Measurements from ENCODE around the gene SH3PXD2A.

Gene SH3PXD2A

GRCh38 chr10:103720964-103721335, 134.4 kb downstream of the SH3PXD2A start:
- H3K36me3 ChIP-seq (ENCODE audit: control insufficient read depth, insufficient read depth, low read length), result no peaks in the 10 kb centered on the region; the same call in 1 of the 2 replicates
- no peaks in the 10 kb centered on the region for H3K27me3 ChIP-seq (ENCODE audit: control insufficient read depth, insufficient read depth, low read length)
- H3K4me3 ChIP-seq (ENCODE audit: low read depth, low read length), result no peak overlapping the region
- no peak overlapping the region for H3K27ac ChIP-seq (ENCODE audit: low read depth, low read length)
- H3K9me3 ChIP-seq (ENCODE audit: control insufficient read depth, insufficient read depth, low read depth, low read length), result no peaks in the 10 kb centered on the region
- H3K4me1 ChIP-seq (ENCODE audit: control insufficient read depth, insufficient read depth, low read length), result peaks cover 11% of the 10 kb centered on the region; the same call in 1 of the 2 replicates
- no peak overlapping the region for H3K9ac ChIP-seq (ENCODE audit: low read length)

- no peaks in the 10 kb centered on the region for H3K9me3 ChIP-seq (ENCODE audit: control insufficient read depth, insufficient read depth, low read depth, low read length)
- no peaks in the 10 kb centered on the region; the same call in 1 of the 2 replicates for H3K36me3 ChIP-seq (ENCODE audit: control insufficient read depth, insufficient read depth, low read length)
- H3K27me3 ChIP-seq (ENCODE audit: control insufficient read depth, insufficient read depth, low read length), result no peaks in the 10 kb centered on the region
- H3K9ac ChIP-seq (ENCODE audit: low read length), result no peak overlapping the region
- no peak overlapping the region for H3K4me3 ChIP-seq (ENCODE audit: low read depth, low read length)
- no peak overlapping the region for H3K27ac ChIP-seq (ENCODE audit: low read depth, low read length)
- peaks cover 11% of the 10 kb centered on the region; the same call in 1 of the 2 replicates for H3K4me1 ChIP-seq (ENCODE audit: control insufficient read depth, insufficient read depth, low read length)
These were observed 134.9 kb downstream of the SH3PXD2A start for GRCh38 chr10:103720328-103720963.

GRCh38 chr10:103719036-103719435, 136.3 kb downstream of the SH3PXD2A start:
- no peaks in the 10 kb centered on the region for H3K9me3 ChIP-seq (ENCODE audit: control insufficient read depth, insufficient read depth, low read depth, low read length)
- peaks cover 11% of the 10 kb centered on the region; the same call in 1 of the 2 replicates for H3K4me1 ChIP-seq (ENCODE audit: control insufficient read depth, insufficient read depth, low read length)
- no peaks in the 10 kb centered on the region; the same call in 1 of the 2 replicates for H3K36me3 ChIP-seq (ENCODE audit: control insufficient read depth, insufficient read depth, low read length)

GRCh38 chr10:103718247-103718620, 137.1 kb downstream of the SH3PXD2A start:
- no peak overlapping the region for H3K4me3 ChIP-seq (ENCODE audit: low read depth, low read length)
- no peaks in the 10 kb centered on the region for H3K27me3 ChIP-seq (ENCODE audit: control insufficient read depth, insufficient read depth, low read length)
- no peaks in the 10 kb centered on the region; the same call in 1 of the 2 replicates for H3K36me3 ChIP-seq (ENCODE audit: control insufficient read depth, insufficient read depth, low read length)
- no peaks in the 10 kb centered on the region for H3K9me3 ChIP-seq (ENCODE audit: control insufficient read depth, insufficient read depth, low read depth, low read length)
- H3K9ac ChIP-seq (ENCODE audit: low read length), result no peak overlapping the region
- H3K27ac ChIP-seq (ENCODE audit: low read depth, low read length), result no peak overlapping the region
- H3K4me1 ChIP-seq (ENCODE audit: control insufficient read depth, insufficient read depth, low read length), result peaks cover 16% of the 10 kb centered on the region; the same call in 1 of the 2 replicates

More at GRCh38 chr10:103719036-103719435, 136.3 kb downstream of the SH3PXD2A start:
- H3K27me3 ChIP-seq (ENCODE audit: control insufficient read depth, insufficient read depth, low read length), result no peaks in the 10 kb centered on the region
- H3K4me3 ChIP-seq (ENCODE audit: low read depth, low read length), result no peak overlapping the region
- no peak overlapping the region for H3K27ac ChIP-seq (ENCODE audit: low read depth, low read length)
- no peak overlapping the region for H3K9ac ChIP-seq (ENCODE audit: low read length)

- H3K27me3 ChIP-seq (ENCODE audit: control insufficient read depth, insufficient read depth, low read length), result no peaks in the 10 kb centered on the region
- no peak overlapping the region for H3K4me3 ChIP-seq (ENCODE audit: low read depth, low read length)
- H3K36me3 ChIP-seq (ENCODE audit: control insufficient read depth, insufficient read depth, low read length), result no peaks in the 10 kb centered on the region; the same call in 1 of the 2 replicates
- no peak overlapping the region for H3K27ac ChIP-seq (ENCODE audit: low read depth, low read length)
- no peak overlapping the region for H3K9ac ChIP-seq (ENCODE audit: low read length)
- peaks cover 15% of the 10 kb centered on the region; the same call in 1 of the 2 replicates for H3K4me1 ChIP-seq (ENCODE audit: control insufficient read depth, insufficient read depth, low read length)
- no peaks in the 10 kb centered on the region for H3K9me3 ChIP-seq (ENCODE audit: control insufficient read depth, insufficient read depth, low read depth, low read length)
These were observed 137.8 kb downstream of the SH3PXD2A start for GRCh38 chr10:103717341-103718246.

- Histone ChIP-seq H3K4me3 (ENCODE audit: low read depth, low read length) (no peak overlapping the region), H3K9me3 (ENCODE audit: control insufficient read depth, insufficient read depth, low read depth, low read length) (no peaks in the 10 kb centered on the region), H3K4me1 (ENCODE audit: control insufficient read depth, insufficient read depth, low read length) (peaks cover 15% of the 10 kb centered on the region; the same call in 1 of the 2 replicates), H3K27me3 (ENCODE audit: control insufficient read depth, insufficient read depth, low read length) (no peaks in the 10 kb centered on the region), H3K9ac (ENCODE audit: low read length) (peak overlapping the region; percentile 7), H3K27ac (ENCODE audit: low read depth, low read length) (no peak overlapping the region), H3K36me3 (ENCODE audit: control insufficient read depth, insufficient read depth, low read length) (no peaks in the 10 kb centered on the region; the same call in 1 of the 2 replicates)
These were observed 138.9 kb downstream of the SH3PXD2A start for GRCh38 chr10:103716206-103717160.

- H3K9ac ChIP-seq (ENCODE audit: low read length), result no peak overlapping the region
- no peak overlapping the region for H3K27ac ChIP-seq (ENCODE audit: low read depth, low read length)
- no peak overlapping the region for H3K4me3 ChIP-seq (ENCODE audit: low read depth, low read length)
- no peaks in the 10 kb centered on the region for H3K27me3 ChIP-seq (ENCODE audit: control insufficient read depth, insufficient read depth, low read length)
- H3K4me1 ChIP-seq (ENCODE audit: control insufficient read depth, insufficient read depth, low read length), result peaks cover 15% of the 10 kb centered on the region; the same call in 1 of the 2 replicates
- no peaks in the 10 kb centered on the region for H3K9me3 ChIP-seq (ENCODE audit: control insufficient read depth, insufficient read depth, low read depth, low read length)
- H3K36me3 ChIP-seq (ENCODE audit: control insufficient read depth, insufficient read depth, low read length), result no peaks in the 10 kb centered on the region; the same call in 1 of the 2 replicates
These were observed 139.9 kb downstream of the SH3PXD2A start for GRCh38 chr10:103715430-103715829.

GRCh38 chr10:103714232-103714891, 141.0 kb downstream of the SH3PXD2A start:
- Histone ChIP-seq H3K4me1 (ENCODE audit: control insufficient read depth, insufficient read depth, low read length) (peaks cover 15% of the 10 kb centered on the region; the same call in 1 of the 2 replicates), H3K27ac (ENCODE audit: low read depth, low read length) (no peak overlapping the region), H3K9me3 (ENCODE audit: control insufficient read depth, insufficient read depth, low read depth, low read length) (no peaks in the 10 kb centered on the region), H3K27me3 (ENCODE audit: control insufficient read depth, insufficient read depth, low read length) (no peaks in the 10 kb centered on the region), H3K4me3 (ENCODE audit: low read depth, low read length) (no peak overlapping the region), H3K36me3 (ENCODE audit: control insufficient read depth, insufficient read depth, low read length) (no peaks in the 10 kb centered on the region; the same call in 1 of the 2 replicates), H3K9ac (ENCODE audit: low read length) (no peak overlapping the region)

GRCh38 chr10:103713676-103714075, 141.7 kb downstream of the SH3PXD2A start:
- no peak overlapping the region for H3K9ac ChIP-seq (ENCODE audit: low read length)
- no peaks in the 10 kb centered on the region for H3K27me3 ChIP-seq (ENCODE audit: control insufficient read depth, insufficient read depth, low read length)
- peaks cover 15% of the 10 kb centered on the region; the same call in 1 of the 2 replicates for H3K4me1 ChIP-seq (ENCODE audit: control insufficient read depth, insufficient read depth, low read length)
- no peak overlapping the region for H3K27ac ChIP-seq (ENCODE audit: low read depth, low read length)
- H3K36me3 ChIP-seq (ENCODE audit: control insufficient read depth, insufficient read depth, low read length), result no peaks in the 10 kb centered on the region
- no peak overlapping the region for H3K4me3 ChIP-seq (ENCODE audit: low read depth, low read length)
- no peaks in the 10 kb centered on the region for H3K9me3 ChIP-seq (ENCODE audit: control insufficient read depth, insufficient read depth, low read depth, low read length)
